Activated T-helper 9 cell treated with anti-CD3 and anti-CD28 coated beads, Interleukin-2, amount 50 U/mL, for 16 hours (primary cell): ENCODE data around the gene CORO7.

Source experiments
- DNase-seq: peaks from one replicate; pipeline ENCODE4 v3.0.0-alpha.2; 2020; ENCODE audit warnings: low read depth

CORO7 gene

DNA sequence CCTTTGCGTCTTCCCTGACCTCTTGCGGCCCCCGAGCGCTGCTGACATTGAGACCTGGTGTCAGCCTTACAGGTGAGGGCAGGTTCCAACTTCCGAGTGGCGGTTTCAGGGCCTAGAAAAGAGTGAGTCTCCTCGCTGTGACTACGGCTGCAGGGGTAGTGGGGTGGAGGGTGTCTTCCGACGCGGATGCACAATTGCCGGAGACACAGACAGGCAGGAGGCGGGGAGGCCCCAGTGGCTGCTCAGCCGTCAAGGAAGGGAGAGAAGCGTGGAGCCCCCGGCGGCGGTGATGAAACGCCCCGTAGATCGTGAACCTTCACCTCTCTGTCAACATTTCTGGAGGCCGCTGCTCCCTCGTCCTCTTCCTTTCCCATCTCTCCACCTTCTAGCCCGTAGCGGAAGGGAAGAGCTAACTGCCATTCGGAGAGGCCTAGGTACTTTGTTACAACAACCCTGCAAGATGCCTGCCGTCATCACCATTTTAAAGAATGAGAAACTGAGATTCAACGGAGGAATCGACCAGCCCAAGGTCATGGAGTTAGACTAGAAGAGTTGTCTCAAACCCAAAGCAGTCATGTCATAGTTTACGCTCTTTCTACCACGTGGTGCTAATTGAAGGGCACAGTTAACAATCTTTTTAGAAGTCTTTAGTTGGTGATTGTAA is 9.8 kb upstream of the CORO7 start:
- DNase-seq, result no peak

DNA sequence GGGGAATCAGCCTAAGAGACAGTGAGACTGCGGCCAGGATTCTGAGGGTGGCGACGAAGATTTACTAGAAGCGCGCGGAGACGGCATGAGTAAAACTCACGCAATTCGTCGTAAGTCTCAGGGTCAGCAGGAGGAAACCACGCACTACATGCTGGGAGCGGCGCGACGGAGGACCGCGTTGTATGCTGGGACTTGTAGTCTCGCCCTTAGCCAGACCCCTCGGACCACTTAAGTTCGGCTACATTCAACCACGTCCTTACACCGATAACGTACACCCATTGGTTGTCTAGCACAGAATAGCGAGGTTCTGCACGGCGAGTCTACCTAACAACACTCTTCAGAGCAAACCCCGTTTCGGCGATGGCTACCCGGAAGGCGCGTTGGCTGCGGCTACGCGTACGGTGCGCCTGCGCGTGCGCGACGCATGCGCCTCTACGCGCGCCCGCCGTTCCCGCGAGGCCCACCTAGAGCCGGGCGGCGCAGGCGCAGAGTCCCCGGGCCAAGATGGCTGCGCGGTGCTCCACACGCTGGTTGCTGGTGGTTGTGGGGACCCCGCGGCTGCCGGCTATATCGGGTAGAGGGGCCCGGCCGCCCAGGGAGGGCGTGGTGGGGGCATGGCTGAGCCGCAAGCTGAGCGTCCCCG is 9.1 kb upstream of the CORO7 start, which contains the start of gene DNAJA3:
Gene DNAJA3 (plus strand): TSS at position 491 of the 643 bp plus-strand sequence. CDS start 14 bp downstream, at position 505.
- peak; percentile 90 for DNase-seq

DNA sequence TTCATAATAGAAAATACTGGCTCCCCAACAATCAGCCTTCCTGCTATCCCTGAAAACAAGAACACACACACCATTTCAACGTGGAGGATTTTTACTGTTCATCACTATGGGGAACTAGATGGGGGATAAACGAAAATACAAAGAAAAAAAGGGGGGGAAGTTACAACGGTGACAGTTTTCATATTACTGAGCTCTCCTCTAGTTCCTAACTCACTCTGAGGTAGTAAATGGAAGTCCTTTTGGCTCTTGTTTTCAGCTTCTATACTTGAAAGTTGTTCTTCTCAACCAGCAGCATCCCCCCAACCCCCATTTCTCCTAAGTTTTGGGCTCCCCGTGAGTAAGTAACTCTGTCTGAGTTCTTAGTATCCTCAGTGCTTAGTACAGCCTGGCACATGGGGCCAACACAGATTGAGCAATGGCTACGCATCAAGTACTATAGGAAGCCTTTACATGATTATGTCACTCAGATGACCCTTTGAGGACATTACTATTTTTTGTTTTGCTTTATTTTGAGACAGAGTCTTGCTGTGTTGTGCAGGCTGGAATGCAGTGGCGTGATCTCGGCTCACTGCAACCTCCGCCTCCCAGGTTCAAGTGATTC is 4.2 kb upstream of the CORO7 start:
- no peak for DNase-seq

DNA sequence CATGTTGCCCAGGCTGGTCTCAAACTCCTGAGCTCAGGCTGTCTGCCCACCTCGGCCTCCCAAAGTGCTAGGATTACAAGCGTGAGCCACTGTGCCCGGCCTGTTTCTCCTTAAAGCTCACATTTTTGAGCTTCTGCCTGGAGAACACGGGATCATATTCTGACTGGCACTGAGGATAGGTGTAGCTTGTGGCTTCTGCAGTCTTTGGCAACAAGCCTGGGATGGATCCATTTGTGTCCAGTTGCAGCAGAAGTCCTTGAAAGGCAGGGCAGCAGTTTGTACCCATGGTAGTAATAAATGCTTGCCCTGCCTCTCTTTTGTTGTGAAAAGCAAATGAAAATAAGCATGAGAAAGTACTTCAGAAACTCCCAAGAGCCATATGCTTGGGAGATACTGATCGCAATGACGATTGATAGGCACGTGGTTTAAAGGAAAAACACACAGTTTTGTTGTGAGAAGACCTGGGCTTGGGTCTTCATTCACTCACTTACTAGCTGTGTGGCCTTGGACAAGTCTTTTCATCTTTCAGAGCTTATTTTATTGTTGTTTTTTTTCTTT is 3.1 kb upstream of the CORO7 start:
- no peak for DNase-seq

DNA sequence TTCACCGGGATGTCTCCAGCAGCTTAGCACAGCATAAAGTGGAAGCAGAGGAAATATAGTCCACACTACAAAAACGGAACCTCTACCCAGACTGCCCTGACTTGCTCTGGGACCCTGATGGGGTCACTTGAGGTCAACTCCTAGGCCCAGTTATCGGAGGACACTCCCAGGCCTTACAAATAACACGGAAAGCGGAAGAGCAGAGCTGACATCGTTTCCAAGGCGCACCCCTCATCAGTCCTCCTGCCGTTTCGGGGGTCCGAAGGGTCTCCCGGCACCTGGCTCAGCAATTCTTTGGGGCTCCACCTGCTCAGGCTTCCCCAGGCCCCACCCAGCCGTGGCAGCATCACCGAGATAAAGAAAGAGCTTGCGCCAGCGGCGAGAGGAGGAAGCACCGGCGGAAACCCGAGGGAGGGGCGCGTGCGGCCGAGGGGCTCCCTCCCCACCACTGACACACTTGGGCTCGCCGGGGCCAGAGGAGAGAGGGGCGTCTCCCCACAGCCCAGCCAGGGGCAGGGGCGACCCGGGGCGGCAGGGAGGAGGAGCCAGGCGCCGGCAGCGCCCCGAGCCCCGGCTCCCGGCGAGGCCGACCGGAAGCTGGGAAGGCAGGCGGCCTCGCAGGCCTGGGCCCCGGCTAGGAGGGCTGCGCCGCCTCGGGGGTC is 727 bp downstream of the CORO7 start:
- peak; percentile 46 for DNase-seq

DNA sequence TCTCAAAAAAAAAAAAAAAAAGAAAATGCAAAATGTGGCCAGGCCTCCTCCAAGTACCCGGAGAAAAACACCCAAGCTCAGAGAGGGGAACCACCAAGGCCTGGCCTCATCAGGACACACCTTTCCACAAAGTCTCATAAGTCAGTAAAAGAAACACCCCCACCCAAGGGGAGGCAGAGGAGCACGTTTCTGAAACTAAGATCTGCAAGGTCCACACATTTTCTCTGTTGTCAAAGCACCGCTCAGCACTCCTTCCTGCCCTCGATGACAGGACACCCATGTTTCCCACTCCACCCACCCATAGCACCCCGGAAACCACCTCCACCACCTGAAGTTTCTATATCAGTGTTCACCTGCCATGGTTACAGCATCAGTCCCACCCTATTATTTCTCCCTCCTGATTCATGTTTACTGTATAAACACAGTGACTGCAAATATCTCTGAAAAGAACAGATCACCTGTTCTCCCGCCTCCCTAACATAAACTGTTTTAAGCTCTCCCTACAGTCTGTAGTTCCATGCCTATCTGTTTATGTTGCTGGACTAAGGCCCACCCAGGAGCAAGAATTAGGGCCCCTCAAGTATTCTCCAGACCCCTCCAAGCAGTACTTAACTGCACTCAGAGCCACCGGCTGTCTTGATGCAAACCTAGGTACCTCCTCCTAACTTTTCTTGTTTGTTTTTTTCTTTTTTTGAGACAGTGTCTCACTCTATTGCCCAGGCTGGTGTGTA is 2.0 kb downstream of the CORO7 start:
- DNase-seq, result peak; percentile 80

DNA sequence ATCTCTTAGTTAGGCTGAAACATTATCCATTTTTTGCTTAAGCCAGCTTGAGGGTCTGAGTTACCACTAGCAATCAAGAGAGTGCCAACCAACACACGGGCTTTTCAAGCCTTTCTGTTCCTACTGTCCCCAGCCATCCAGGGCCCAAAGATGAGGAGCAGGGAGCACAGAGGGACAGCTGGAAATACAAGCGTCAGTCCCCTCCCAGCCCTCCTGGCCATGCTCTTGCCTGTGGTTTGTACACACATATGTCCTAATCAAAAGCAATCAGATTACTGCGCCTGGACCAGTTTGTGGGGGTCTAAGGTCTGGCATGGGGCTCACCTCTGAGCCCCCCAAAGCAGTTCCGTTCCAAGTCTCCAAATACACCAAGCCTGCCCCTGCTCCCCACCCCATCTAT is 3.5 kb downstream of the CORO7 start:
- DNase-seq, result no peak

DNA sequence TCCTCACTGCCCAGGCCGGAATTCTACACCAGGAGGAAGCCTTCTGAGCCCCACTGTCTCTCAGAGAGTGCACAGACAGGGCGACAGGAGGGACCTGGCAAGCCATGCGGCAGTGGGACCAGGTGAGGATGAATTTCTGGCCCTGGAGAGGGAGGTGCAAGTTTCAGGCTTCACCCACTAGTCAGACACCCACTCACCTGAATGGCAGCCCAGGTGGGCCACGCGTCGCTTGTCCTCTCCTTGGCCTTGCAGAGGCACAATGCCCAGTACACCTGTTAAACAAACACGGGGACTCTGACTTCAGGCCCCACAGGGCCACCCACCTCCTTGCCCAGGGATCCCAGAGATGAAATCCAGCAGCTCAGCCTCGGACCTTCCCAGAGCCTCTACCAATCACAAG is 4.2 kb downstream of the CORO7 start:
- no peak for DNase-seq

DNA sequence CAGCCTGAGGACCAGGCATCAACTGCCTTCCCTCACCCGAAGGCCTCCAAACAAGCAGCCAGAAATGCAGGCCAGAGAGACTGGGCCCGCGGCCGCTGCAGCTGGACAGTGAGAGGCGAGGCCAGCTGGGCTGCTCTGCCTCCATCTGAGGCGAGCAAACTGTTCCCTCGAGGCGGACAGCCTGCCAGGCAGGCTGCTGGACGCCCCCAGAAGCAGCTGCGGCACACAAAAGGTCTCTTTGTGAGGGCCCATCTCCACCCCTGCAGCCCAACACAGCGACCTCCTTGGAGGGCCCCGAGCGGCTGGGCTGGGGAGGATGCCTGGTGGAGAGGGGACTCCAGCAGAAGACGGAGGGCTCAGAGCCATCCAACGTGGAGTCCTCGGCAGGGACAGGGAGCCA is 4.7 kb downstream of the CORO7 start:
- DNase-seq, result no peak

DNA sequence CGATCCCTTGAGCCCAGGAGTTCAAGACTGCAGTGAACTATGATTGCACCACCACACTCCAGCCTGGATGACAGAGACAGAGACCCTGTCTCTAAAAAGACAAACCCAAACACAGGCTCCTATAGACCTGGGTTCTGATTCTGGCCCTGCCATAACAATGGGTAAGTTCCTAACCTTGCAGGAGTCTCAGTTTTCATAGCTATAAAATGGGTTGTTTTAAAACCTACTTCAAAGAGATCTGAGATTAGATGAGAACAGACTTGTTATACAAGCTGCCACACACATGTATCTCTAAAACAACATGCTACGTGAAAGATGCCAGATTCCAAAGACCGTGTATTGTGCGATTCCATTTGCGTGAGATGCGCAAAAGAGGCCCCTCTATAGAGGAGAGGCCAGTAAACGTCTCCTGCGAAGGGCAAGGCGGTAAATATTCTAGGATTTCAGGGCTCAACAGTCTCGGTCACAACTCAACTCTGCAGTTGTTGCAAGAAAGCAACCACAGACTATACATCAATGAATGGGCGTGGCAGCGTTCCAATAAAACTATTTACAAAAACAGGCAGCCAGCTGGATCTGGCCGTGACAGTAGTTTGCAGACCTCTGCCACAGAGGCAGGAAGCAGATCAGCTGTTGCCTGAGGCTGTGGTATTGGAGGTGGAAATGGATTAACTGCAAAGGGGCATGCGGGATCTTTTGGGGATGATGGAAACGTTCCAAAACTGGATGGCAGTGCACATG is 5.9 kb downstream of the CORO7 start:
- DNase-seq, result no peak

DNA sequence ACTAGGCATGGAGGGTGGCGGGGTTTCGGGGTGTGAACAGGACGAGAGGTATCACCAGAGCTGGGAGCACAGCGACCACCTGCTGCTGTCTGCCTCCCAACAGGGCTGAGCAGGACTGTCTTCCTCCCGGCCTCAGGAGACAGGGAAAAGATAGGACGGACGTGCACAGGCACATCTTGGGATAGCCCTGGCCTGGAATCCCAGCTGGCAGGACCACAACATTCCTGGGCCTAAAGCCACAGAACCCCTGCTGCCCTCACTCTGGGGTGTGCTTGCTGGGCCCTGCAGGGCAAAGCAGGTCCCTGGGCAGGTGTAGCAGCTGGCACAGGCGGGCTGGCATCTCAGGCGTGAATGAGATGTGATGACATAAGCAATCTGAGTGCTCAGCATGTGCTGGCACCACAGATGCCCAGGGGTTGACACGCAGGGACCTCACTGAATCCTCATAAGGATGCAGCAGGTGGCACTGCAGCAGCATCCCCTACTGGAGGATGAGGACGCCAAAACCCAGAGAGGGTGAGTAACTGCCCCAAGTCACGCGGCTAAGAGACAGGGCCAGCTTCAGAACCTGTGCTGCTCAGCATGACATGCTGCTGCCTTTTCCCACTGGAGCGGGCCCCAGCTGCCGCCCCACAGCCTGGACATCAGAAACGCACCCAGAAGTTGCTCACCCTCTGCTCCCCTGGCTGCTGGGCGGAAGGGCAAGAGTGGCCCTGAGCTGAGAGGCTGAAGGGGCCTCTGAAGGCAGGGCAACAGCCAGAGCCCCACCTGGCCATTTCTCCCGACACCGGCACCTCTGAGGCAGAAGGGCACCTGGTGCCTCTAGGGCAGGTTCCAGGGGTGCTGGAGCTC is 7.1 kb downstream of the CORO7 start:
- no peak for DNase-seq

DNA sequence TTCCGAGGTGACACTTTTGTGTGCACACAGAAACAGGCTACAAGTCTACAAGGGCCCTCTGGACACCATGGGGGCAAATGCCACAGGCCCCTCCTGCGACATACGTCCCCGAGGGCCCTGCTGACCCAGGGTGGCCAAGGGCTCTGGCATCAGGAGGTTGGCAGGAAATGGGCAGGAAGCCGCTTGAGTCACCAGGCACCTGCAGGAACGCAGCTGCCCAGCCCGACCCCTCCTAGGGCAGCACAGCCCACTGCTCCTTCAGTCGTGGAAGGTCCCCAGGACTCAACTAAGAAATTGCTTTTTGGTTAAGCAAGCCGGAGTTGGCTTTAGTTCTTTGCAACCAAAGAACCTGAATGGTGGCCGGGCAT is 8.1 kb downstream of the CORO7 start:
- no peak for DNase-seq

DNA sequence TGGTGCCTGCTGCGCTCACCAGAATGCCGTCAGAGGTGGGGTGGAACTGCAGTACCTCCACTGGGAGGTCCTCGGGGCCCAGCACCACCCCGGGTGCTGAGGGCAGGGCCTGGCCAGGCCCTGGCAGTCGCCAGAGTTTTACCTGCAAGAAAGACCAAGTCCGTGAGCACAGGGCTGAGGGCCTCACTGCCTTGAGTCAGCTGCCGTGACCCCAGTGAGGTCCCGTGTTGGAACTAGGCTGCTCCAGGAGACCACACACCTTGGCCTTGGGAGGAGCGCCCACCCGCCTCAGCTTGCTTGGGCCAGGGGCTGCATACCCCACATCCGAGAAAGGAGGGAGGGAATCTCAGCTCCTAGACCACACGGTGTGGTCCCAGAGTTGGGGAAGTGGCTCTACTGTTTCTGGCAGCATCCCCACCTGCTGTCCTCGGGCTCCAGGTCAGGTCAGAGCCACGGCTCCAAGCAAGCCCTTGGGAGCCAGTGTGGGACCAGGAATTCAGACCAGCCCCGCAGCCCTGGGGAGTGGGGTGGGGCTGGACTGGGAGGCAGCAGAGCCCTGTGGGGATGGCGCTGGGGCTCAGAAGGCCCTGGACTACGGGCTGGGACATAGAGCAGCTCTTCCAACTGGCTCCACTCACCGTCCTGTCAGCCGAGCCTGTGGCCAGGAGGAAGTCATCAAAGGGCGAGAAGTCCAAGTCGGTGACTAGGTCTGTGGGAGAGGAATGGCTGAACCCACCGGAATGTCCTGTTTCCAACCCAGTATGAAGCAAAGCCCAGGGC is 8.7 kb downstream of the CORO7 start:
- DNase-seq, result no peak

DNA sequence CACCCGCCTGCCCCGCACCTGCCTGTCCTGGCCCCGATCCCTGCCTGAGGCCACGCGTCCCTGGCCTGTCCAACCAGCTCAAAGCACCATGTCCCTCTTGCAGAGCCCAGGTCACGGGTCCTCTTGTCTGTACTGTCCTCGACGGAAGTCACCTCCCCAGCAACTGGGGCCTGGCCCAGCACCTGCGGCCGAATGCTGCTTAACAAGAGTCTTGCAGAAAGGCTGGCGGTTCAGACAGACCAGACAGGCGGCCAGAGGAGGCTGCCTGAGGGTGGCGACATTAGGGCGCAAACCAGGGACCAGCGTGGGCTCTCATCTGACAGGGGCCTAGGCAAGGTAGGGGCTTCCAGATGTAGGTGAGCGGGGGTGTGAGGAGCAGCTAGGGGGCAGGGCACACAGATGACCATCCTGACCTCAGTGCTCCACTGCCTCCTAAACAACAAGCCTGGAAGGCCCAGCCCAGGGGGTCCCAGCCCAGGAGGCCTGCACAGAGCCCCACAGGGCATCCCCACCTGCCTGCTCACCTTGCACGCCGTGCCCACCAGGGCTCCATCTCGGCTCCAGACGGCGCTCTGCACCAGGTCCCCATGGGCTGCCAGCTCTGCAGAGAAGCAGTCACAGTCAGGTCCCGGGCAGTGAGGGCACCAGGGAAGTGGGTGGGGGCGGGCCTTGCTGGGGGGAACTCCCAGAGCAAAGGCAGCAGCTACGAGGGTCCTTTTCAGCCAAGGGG is 11.3 kb downstream of the CORO7 start:
- no peak for DNase-seq

DNA sequence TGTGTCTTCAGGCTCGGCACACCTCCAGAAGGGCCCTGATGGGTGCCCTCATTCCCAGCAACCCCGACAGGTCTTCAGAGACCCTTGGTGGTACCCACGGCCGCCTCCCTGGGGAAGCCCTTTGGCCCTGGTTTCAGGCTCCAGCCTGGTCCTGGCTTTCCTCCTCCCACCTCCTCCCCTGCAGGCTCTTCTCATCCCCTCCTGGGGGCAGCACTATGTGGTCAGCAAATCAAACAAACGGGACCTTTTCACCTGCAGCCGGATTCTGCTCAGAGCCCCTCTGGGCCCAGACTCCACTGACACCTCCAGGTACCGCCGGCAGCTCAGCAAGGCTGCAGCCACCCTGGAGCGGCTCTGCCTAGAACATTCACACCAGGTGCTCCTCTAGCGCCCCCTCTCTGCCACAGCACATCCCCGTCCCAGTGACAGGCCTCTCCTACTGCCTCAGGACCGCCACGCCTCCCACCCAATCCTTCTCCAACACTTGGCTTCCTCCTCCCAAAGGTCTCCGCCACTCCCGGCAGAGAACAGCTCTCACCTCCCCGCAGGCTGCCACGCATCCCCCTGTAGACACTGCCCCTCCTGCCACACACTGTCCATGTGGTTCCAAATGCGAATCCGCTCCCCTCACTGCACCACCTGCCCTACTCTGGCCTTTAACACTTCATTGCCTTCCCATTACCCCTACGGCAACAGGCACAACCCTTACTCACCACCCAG is 12.0 kb downstream of the CORO7 start:
- no peak for DNase-seq

DNA sequence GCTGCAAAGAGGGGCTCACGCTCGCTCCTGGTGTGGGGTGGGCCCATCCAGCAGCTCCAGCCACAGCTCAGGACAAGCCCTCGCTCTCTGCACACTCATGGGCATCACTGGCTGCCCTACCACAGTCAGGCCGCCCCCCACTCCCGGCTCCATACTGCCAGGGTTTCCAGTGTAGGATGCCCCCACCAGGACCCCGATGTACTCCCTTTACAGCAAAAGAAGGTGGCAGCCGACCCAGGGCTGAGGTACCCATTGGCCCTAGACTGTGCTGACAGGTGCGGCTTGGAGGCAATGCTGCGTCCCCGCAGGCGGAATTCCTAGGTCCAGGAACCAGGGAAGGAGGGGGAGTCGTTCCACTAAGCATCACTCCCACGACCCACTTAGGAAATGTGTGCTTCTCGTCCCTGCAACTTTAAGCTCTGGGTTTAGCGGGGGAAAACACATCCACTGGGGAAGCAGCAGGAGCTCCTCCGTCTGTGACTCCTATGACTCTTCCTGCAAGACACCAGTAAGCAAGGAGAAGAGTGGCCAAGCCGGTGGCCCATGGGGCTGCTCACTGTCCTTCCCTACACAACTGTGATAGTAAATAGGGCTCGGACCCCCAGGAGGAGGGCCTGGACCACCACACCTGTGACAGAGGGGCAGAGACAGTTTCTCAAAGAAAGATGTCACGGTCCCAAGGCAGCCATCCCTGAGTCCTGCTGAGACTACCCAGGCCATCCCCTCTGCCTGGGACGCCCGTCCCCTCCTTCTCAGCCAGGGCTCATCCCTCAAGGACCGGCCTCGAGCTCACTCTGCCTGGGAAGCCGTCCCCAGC is 13.1 kb downstream of the CORO7 start:
- DNase-seq, result no peak

DNA sequence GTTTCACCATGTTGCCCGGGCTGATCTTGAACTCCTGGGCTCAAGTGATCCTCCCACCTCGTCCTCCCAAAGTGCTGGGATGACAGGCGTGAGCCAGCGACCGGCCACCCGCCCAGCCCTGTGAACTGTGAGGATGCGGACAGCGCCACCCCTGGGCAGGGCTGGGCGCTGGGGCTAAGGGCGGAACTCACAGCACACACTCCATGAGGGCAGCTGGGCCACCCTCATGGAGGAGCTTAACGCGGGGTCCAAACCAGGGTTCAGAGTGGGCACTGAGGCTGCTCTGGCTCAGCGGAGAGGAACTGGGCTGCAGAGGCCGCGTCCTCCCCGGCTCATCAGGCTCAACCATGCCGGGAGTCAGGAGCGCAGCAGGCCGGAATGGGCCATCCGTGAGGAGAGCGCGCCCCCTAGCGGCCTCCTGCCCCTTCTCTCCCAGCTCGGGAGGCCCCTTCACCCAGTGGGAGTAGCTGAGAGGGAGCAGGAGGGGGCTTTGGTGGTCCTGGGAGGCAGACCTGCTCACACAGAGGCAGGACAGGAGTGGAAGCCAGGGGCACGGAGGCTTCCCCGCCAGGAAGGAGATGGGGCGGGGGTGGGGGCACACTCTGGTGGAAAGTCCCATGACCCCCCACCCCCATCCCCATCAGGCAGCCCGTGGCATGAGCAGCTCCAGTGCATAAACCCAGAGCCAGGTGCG is 13.8 kb downstream of the CORO7 start:
- DNase-seq, result peak; percentile 62
